NCI-H1105 (cell line): ENCODE data around the gene NFIB.

ENCODE experiments used
- DNase-seq: peaks from one replicate; lab custom pipeline; 2025; lab: John Stamatoyannopoulos, UW

Gene NFIB

GRCh38 chr9:14277761-14278160 is 36.2 kb downstream of the NFIB start:
- DNase-seq, result no peak

GRCh38 chr9:14277244-14277643 is 36.7 kb downstream of the NFIB start:
- peak; percentile 9 for DNase-seq

GRCh38 chr9:14275331-14275730 is 38.6 kb downstream of the NFIB start:
- no peak for DNase-seq

GRCh38 chr9:14273696-14274121 is 40.2 kb downstream of the NFIB start:
- DNase-seq, result no peak

DNA sequence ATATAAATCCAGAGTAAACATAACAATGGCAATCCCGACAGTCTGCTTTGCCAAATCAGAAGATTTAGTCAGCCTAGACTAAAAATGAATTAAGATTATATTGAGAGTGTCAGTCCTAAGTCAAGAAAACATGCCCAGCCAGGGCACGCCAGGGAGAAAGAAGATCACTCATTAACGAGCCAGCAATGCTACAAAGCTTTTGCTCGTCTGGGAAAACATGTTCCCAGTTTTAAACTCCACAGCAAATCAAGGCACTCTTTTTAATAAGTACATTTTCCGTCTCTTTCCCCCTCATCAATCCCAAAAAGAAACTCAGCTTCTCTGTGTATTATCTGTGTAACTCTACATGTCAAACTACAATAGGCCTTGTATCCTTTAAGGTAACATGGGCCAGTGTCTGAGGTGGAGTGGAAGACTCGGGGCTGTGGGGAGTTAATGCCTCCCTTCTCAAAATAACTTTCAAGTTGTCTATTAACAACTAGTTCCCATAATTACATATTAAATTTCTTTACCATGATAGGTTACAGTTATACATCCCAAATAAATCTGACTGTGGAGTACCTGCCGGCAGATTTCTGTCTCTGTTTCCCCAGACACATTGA is 40.9 kb downstream of the NFIB start:
- DNase-seq, result no peak

- peak; percentile 96 for DNase-seq
Measured at GRCh38 chr9:14271093-14271673, 42.8 kb downstream of the NFIB start.

DNA sequence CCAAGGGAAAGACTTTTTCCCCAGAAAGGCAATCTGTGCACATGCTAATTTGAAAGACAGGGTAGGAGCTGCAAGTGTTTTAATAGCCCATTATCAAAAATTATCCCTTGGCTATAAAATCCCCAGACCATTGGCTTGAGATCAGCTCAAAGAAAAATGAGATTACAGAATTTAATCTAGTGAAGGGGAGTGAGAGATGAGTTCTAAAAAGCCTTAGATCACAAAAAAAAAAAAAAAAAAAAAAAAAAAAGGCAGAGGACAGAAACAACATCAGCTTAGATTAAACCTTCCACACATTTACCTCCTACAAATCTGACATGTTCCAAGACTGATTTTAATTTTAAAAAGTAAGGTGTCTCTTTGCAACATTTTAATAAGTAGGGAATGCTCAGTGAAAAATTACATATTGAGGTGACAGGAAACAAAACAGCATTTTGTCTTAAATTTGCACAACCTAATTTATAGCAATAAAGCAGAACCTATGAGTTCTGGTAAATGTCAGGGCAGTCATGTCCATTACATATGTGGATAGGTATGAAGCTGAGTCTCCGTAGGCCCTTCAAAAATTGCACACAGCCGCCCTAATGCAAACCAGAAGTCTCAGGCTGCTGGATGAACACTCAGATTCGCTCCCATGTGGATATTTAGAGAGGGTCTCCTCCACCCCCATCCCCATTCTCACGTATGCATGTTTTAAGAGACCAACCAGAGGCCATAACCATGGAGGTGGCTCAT is 43.4 kb downstream of the NFIB start:
- no peak for DNase-seq

DNA sequence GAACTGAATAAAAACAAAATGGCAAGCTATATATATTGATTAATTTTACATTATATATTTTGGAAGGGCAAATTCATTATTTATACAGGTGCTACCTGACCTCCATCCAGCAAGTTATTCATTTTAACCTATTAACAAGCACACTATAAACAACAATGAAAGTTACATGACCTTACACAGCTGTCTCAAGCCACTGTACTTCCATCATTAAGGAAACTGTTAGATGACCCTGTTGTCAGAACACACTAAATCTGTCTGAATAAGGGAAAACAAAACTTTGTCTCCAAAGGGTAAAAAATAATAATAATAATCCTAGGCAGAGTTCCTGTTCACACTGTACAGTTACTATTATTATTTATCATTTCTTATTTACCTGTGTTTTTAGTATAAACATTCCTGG is 44.0 kb downstream of the NFIB start:
- DNase-seq, result no peak

GRCh38 chr9:14263707-14264483 is 50.0 kb downstream of the NFIB start:
- DNase-seq, result no peak

DNA sequence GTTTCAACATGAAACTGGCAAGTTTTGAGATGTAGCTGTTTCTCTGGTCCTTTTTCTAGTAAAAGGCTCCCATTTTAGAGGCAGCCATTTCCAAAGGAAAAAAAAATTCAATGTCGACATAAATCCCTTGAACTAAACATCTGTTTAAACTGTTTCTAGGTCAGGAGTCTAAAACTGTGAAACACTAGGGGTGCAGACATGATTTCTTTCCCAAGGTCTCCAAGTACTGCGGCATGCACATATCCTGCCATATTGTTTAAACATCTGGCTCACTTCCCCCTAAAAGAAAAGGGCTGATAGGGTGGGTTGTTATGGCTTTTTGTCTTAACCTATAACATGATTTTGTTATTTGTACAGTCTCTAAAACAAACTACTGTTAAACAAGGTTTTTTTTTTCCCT is 51.1 kb downstream of the NFIB start:
- DNase-seq, result no peak

GRCh38 chr9:14261616-14262015 is 52.3 kb downstream of the NFIB start:
- DNase-seq, result no peak

DNA sequence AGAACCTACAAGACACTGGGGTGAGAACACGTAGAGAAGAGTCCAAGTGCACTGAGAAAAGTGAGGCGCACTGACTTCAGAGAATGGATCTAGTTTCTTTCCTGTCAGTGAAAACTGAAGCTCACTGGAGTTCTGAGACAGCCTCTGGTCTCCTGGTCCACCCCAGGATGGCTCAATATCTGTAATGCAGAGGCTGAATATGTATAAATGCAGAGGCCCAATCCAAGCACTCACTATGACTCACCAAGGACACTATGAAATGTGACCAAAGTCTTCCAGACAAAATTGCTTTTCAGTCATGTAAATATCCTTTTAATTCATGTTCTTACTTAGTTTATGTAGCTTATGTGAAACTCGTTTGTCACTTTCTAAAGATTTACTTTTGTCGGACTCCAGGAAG is 53.8 kb downstream of the NFIB start:
- DNase-seq, result no peak

- no peak for DNase-seq
Measured at GRCh38 chr9:14258660-14259239, 55.2 kb downstream of the NFIB start.

- no peak for DNase-seq
Measured at GRCh38 chr9:14258156-14258555, 55.8 kb downstream of the NFIB start.

DNA sequence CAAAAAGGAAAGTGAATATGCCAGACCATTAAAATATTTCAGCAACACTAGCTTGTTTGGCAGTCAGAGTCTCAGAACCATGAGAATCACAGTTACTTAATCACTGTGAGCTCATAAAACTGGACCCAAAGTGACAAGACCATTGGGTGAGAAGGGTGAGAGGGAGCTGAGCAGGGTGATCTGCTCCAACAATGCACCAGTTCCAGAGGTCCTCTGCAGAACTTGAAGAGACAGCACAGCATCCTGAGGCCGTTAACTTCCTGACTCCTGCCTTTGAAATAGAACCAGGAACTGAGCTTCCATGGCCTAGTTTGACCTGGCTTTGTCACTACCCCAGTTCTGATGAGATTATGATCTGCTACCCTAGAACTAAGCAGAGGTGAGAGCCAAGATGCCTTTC is 57.4 kb downstream of the NFIB start:
- no peak for DNase-seq

DNA sequence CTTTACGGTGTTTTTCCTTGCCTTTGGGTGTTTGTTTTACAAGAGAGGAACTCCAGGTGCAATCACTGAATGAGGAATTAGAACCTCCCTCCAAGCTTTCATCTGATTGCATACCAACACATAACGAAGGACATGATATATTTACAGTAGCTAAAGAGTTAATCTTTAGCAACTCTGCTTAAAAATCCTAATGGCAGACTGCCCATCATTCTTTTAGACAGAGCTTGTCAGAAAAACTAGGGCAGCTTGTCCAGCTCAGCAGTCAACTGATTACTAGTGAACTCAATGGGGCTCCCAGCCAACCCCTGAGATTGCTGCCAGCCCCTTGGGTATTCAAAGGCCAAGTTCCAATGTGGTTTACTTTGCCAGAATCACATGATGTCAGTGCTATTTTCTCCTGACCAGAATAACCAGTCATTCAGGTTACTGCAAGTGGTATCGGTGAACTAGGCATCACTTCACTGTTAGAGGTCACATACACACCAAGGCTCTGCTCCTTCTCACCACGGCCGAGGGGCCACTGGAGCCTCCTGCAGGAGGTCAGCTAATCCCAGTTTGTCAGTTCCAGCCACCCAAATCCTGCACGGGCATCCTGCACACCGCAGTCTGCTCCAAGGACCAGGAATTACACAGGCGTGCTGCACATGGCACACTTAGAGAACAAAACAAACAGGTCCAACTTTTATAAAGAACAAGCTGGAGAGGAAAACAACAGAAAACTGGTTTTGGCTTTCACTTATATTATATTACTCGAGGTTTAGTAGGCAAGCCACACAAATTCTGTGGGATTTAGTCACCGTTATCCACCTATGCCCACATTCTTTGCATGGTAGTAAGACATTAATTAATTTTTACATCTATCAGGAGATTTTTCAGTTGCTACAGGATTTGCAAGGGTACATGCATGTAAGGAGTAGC is 62.5 kb downstream of the NFIB start:
- DNase-seq, result peak; percentile 85

- no peak for DNase-seq
Measured at GRCh38 chr9:14250794-14251153, 63.2 kb downstream of the NFIB start.

- DNase-seq, result no peak
Measured at GRCh38 chr9:14249527-14249926, 64.4 kb downstream of the NFIB start.

DNA sequence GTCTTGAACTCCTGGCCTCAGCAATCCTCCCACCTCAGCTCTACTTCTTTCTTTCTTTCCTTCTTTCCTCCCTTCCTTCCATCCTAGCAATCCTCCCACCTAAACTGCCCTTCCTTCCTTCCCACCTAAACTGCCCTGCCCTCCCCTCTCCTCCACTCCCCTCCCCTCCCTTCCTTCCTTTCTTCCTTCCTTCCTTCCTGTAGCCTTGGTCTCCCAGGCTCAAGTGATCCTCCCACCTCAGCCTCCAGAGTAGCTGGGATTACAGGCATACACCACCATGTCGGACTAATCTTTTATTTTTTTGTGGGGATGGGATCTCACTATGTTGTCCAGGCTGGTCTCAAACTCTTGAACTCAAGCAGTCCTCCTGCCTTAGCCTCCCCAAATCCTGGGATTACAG is 65.8 kb downstream of the NFIB start:
- DNase-seq, result no peak

- no peak for DNase-seq
Measured at GRCh38 chr9:14247577-14247976, 66.4 kb downstream of the NFIB start.

DNA sequence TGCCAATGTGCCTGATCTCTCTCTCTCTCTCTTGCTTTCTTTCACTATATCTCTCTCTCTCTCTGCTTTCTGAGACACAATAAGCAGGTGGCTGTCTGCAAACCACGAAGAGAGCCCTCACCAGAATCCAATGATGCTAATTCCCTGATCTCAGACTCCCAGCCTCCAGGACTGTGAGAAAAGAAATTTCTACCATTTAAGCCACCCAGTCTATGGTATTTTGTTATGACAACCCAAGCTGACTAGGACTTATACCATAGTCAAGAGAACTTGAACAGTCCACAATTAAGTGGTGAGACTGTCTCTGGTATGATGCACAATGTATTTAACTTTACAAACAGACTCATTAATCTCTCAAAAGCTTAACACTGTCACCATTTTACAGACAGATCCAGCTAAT is 67.0 kb downstream of the NFIB start:
- DNase-seq, result no peak
